SK-N-DZ (cell line): ENCODE data around the gene SFMBT2.

ENCODE experiments used
- DNase-seq: peaks from one replicate; pipeline ENCODE4 v3.0.0-alpha.2; 2015; ENCODE audit warnings: low spot score

The SFMBT2 gene

GRCh38 chr10:7265396-7266123 is 145.3 kb downstream of the SFMBT2 start:
- DNase-seq, result no peak

GRCh38 chr10:7264313-7264756 is 146.5 kb downstream of the SFMBT2 start:
- DNase-seq, result peak; percentile 89

GRCh38 chr10:7263616-7264015 is 147.2 kb downstream of the SFMBT2 start:
- DNase-seq, result no peak

GRCh38 chr10:7261351-7261750 is 149.5 kb downstream of the SFMBT2 start:
- peak; percentile 55 for DNase-seq

- DNase-seq, result no peak
Observed at GRCh38 chr10:7260912-7261311, 149.9 kb downstream of the SFMBT2 start.

- peak; percentile 83 for DNase-seq
Observed at GRCh38 chr10:7260412-7260900, 150.4 kb downstream of the SFMBT2 start.

GRCh38 chr10:7258948-7259523 is 151.8 kb downstream of the SFMBT2 start:
- peak; percentile 56 for DNase-seq

GRCh38 chr10:7255517-7255916 is 155.3 kb downstream of the SFMBT2 start:
- no peak for DNase-seq

GRCh38 chr10:7251696-7252465 is 159.0 kb downstream of the SFMBT2 start:
- no peak for DNase-seq

GRCh38 chr10:7250236-7250635 is 160.6 kb downstream of the SFMBT2 start:
- DNase-seq, result no peak

- no peak for DNase-seq
Observed at GRCh38 chr10:7248585-7249164, 162.2 kb downstream of the SFMBT2 start.

GRCh38 chr10:7248148-7248547 is 162.7 kb downstream of the SFMBT2 start:
- peak; percentile 40 for DNase-seq

- DNase-seq, result no peak
Observed at GRCh38 chr10:7245505-7245904, 165.3 kb downstream of the SFMBT2 start.

GRCh38 chr10:7243873-7244272 is 167.0 kb downstream of the SFMBT2 start:
- DNase-seq, result no peak

GRCh38 chr10:7243139-7243538 is 167.7 kb downstream of the SFMBT2 start:
- DNase-seq, result no peak

GRCh38 chr10:7239312-7239985 is 171.4 kb downstream of the SFMBT2 start:
- DNase-seq, result no peak

GRCh38 chr10:7235376-7235775 is 175.5 kb downstream of the SFMBT2 start:
- no peak for DNase-seq

GRCh38 chr10:7234109-7234508 is 176.7 kb downstream of the SFMBT2 start:
- no peak for DNase-seq

- no peak for DNase-seq
Observed at GRCh38 chr10:7233259-7233991, 177.4 kb downstream of the SFMBT2 start.

GRCh38 chr10:7231509-7232414 is 179.1 kb downstream of the SFMBT2 start:
- DNase-seq, result no peak
